ENCODE measurements around the gene TLR8.

DNA sequence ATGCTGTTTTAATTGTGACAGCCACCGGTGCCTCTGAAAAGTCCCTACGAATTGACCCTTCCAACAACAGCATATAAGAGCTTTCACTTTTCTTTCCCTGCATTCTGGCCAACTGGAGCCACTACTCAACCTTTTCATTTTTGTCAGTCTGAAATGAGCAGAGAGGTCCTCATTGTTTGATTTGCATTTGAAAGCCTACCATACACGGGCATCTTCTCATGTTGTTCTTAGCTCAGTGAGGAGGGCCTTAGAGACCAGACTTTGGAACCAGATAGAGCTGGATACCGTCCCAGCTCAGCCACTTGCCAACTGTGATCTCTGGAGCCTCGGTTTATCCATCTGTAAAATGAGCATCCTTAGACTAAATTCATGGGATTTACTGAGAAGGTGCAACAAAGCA, 51.6 kb downstream of the TLR8 start:
- TF ChIP-seq, protein P1, sequence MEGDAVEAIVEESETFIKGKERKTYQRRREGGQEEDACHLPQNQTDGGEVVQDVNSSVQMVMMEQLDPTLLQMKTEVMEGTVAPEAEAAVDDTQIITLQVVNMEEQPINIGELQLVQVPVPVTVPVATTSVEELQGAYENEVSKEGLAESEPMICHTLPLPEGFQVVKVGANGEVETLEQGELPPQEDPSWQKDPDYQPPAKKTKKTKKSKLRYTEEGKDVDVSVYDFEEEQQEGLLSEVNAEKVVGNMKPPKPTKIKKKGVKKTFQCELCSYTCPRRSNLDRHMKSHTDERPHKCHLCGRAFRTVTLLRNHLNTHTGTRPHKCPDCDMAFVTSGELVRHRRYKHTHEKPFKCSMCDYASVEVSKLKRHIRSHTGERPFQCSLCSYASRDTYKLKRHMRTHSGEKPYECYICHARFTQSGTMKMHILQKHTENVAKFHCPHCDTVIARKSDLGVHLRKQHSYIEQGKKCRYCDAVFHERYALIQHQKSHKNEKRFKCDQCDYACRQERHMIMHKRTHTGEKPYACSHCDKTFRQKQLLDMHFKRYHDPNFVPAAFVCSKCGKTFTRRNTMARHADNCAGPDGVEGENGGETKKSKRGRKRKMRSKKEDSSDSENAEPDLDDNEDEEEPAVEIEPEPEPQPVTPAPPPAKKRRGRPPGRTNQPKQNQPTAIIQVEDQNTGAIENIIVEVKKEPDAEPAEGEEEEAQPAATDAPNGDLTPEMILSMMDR (conservative IDR thresholded peaks at IDR 0.05; ENCODE audit: low read depth in 2 of 2): no peak
- TF ChIP-seq POLR2AphosphoS5 (IDR thresholded peaks at IDR 0.05; ENCODE audit: low read depth) (no peak), JUNB (IDR thresholded peaks at IDR 0.05; ENCODE audit: unreplicated experiment) (no peak)

All from GM23338 (cell line).